Right ventricle myocardium superior (tissue), 1 donor: Measurements from ENCODE around the gene WDR59. TPM values are rescaled to one million over a fixed set of nuclear protein-coding genes. Genes with fewer than 3 reads are reported as not detected.
"Not testable (repeated sequence)": the region's sequence is repeated elsewhere in the genome, so short reads cannot be mapped to it uniquely, and the experiment has no call there.

ENCODE experiments used
- ATAC-seq: fragments of 200-7000 bp; cut with Tn5 transposase; one replicate; pipeline ENCODE4 v1.9.1; 2020; ENCODE audit warnings: mild to moderate bottlenecking; ENCODE audit not compliant: poor library complexity
- DNase-seq: peaks from one replicate; pipeline ENCODE4 v3.0.0-alpha.2; 2020
- intact Hi-C: fragments of 100-400 bp; cut with DNase I; formaldehyde crosslinking; loops from one replicate; pipeline ENCODE4 v1.11.2; 2022
- total RNA-seq: library from RNA; stranded (reverse); fragmentation: NEBNext Ultra II Directional; extraction: Animal tissue kit (Norgen Biotek cat#: 25700); gene quantifications from one replicate; pipeline ENCODE4 v1.2.1, GENCODE V29; 2021
- donor health status: DM: no; HTN: yes; CAD: no; lungs with severe emphysema.

Gene WDR59
- total RNA-seq, 1 donor from 2014 or later, result 55.1 TPM

DNA sequence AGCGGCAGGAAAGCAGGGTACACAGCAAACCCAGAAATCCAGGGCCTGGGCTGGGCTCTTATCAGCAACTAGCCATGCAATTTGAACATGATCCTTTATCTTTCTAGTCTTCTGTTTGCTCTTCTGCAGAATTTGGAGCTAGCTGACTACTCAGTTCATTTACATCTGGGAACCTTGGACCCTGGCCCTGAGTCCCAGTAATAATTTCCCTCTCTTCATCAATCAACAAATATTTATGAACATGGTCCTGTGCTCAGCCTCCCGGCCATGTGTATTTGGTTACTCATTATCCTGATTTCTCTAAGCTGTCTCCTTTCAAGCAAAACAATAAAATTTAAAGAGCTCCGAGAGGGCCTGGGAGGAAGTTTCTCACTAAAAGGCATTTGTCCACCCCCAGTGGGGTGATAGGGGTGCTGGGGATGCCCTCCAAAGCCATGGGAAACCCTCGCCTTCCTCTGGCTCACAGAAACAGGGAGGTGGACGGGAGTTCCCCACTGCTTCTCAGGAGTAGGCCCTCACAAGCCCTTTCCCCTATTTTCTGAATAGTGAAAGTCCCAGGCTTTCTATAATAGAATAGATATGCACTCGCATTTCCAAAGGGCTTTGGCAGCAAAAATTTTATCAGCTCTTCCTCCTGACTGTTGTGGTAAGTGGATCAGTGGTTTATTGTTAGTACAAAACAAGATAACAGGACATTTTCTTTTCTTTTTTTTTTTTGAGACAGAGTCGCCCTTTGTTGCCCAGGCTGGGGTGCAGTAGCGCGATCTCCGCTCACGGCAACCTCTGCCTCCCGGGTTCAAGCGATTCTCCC, 6.9 kb upstream of the WDR59 start:
- ATAC-seq, result peak; percentile 72
- no peak for DNase-seq
- intact Hi-C loops, result no loop called here

DNA sequence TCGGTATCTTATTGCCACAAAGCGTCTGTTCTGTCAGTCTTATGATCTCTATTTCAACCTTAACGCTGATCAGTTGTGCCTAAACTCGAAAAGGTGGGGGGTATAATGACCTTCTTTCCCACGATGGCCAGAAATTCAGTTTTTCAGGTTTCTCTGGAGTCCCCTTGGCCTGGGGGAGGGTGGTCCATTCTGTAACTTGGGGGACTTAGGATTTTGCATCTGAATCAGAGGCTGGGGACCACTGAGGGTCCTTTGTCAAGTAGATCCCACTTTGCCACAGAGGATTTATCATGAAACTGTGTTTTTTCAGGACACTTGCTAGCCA, 6.3 kb upstream of the WDR59 start:
- DNase-seq (no peak), ATAC-seq (no peak)
- intact Hi-C loops, result no loop called here

DNA sequence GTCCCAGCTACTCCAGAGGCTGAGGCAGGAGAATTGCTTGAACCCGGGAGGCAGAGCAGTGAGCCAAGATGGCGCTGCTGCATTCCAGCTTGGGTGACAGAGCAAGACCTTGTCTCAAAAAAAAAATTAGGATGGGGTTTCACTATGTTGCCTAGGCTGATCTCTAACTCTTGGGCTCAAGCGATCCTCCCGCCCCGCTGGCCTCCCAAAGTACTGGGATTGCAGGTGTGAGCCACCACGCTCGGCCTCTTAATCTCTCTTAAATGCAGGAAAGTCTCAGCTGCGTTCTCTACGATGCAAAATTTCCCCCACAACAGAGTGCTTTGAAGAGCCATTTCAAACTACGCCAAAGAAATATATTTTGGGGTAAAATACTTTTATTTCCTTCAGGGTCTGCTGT, 5.9 kb upstream of the WDR59 start:
- no peak for ATAC-seq
- intact Hi-C loops, result no loop called here
- DNase-seq, result no peak

DNA sequence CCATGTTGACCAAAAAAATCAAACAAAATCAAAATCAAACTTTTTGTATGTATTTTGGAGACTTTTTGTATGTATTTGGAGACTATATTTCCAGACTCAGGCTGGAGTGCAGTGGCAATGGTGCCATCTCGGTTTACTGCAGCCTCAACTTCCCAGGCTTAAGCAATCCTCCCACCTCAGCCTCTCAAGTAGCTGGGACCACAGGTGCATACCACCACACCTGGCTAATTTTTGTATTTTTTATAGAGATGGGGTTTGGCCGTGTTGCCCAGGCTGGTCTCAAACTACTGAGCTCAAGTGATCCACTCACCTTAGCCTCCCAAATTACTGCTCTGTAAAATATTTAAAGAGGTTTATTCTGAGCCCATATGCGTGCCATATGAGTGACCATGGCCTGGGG, 4.9 kb upstream of the WDR59 start:
- intact Hi-C loops, DNase-seq, ATAC-seq: not testable (repeated sequence)

DNA sequence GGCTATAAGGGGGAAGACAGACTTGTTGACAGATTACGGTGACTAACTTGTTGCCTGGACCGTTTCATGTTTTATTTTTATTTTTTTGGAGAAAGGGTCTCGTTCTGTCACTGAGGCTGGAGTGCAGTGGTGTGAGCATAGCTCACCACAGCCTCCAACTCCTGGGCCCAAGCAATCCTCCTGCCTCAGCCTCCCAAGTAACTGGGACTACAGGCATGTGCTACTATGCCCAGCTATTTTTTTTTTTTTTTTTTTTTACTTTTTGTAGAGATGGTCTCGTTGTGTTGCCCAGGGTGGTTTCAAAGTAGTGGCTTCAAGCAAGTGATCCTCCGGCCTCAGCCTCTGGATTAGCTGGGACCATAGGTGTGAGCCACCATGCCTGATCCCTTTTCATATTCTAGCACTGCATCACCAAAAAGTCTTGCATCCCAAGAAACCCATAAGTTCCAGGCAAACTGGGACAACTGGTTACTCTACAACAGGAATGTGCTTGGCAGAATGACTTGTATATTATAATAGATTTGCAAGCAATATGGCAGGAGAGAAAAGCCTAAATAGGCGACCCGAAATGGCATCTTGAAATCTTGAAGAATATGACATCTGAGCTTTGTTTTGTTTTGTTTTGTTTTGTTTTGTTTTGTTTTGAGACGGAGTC, 2.2 kb upstream of the WDR59 start:
- DNase-seq (no peak), ATAC-seq (no peak)
- intact Hi-C loops, result no loop called here

GRCh38 chr16:74984194-74984528, 762 bp downstream of the WDR59 start:
- intact Hi-C loops, result no loop called here
- ATAC-seq, result no peak
- DNase-seq, result no peak

- ATAC-seq, result no peak
- intact Hi-C loops, result no loop called here
- no peak for DNase-seq
Measured at GRCh38 chr16:74982256-74982655, 2.7 kb downstream of the WDR59 start.

- DNase-seq (no peak), ATAC-seq (no peak)
- intact Hi-C loops, result no loop called here
Measured at GRCh38 chr16:74975591-74975990, 9.3 kb downstream of the WDR59 start.

DNA sequence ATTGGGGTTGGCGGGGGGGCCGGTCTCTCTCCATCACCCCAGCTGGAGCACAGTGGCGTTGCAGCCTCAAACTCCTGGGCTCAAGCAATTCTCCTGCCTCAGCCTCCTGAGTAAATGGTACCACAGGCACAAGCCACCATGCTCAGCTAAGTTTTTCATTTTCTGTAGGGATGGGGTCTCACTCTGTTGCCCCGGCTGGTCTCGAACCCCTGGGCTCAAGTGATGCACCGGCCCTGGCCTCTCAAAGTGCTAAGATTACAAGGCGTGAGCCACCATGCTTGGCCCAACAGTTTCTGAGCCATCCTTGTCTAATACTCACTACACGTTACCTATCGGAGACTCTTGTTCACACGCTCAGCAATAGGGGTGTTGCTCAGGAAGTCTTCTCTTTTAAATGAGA, 11.6 kb downstream of the WDR59 start:
- DNase-seq, result no peak
- ATAC-seq, result no peak
- intact Hi-C loops, result no loop called here

GRCh38 chr16:74954763-74955162, 30.2 kb downstream of the WDR59 start:
- intact Hi-C loops, result no loop called here
- ATAC-seq, result no peak
- DNase-seq, result no peak

DNA sequence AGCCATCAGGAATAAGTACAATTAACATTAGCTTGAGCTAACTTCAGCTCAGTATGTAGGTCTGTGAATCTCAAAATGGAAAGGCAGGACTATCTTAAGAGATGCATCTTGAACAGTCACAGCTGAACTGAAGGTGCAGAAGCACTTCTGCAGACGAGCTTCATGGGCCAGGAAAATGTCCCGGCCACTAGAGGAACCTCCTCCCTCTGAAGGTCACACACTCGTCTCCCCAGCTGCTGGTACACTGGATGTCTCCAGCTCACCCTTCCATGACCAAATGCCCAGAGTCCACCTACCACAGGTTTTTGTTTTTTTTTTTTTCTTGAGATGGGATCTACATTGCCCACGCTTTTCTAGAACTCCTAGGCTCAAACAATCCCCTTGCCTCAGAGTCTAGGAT, 33.2 kb downstream of the WDR59 start:
- intact Hi-C loops, result no loop called here
- ATAC-seq (no peak), DNase-seq (no peak)

DNA sequence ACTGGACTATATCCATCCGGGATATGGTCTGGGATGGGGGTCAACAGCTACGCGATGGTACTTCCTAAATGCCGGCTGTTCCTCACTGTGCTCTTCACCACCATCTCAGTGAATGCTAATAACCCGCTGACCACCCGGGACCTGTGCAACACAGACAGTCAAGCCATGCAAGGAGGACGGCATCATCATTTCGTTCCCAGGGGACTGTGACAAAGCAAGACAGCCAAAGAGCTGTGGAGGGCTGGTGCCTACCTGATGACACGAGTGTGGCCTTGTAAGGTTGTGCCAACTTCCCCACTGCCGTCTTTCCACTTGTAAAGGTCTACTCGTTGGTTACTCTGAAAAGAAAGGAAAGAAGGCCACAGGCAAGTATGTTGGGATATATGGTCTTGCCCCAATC, 33.7 kb downstream of the WDR59 start:
- no peak for ATAC-seq
- no peak for DNase-seq
- intact Hi-C loops, result no loop called here

GRCh38 chr16:74950511-74950910, 34.4 kb downstream of the WDR59 start:
- no peak for DNase-seq
- ATAC-seq, result no peak
- intact Hi-C loops, result no loop called here

DNA sequence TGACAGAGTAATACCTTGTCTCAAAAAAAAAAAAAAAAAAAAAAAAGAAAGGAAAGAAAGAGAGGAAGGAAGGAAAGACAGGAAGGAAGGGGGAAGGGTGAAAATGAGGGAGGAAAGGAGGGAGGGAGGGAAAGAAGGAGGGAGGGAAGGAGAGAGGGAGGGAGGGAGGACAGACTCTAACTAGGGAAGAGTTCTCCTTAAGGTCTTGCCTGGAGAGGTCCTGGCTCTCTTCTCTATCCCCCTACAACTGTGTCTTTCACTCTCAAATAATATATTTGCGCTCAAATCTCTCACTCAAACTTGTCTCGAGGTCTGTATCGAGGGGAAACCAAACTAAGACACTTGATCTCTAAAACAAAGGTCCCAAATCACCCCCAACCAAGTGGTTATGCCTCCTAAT, 35.6 kb downstream of the WDR59 start:
- ATAC-seq (no peak), DNase-seq (no peak)
- intact Hi-C loops, result no loop called here

DNA sequence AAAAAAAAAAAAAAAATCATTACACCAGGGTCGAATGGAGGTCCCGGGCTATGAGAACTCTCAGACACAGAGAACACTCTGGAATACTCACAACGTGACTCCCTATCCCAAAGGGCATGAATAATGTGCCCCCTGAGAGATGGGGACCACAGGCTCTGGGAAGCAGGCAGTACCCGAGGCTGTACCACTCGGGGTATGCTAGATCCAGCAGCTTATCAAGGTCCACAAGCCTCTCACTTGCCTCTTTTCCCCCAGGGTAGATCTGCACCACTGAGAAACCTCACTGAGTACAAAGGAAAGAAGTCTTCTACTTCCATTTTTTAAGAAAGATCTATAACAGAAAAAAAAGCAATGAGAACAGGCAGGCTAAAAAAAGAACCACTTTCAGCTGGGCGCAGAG, 40.5 kb downstream of the WDR59 start:
- no peak for DNase-seq
- no peak for ATAC-seq
- intact Hi-C loops, result no loop called here

- intact Hi-C loops, result no loop called here
- peak; percentile 88 for ATAC-seq
- no peak for DNase-seq
Measured at GRCh38 chr16:74942977-74943918, 41.7 kb downstream of the WDR59 start.

DNA sequence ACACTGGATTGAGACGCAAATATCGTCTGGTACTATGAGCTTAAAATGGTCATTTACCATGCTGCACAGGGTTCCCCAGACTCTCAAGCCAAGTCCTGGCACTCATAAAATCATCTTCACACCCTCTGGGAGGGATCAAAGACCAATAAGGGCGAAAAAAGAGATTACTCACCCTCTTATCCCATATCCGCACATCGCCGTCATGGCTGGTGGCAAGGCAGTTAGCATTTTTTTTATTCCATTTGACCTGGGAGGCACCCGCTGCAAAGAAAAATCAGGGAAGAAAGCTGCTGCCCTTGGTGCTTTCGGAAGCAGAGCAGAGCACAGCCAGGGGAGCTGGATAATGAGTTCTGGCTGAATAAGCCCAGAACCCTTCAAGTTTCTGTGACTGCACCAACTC, 42.4 kb downstream of the WDR59 start:
- peak; percentile 22 for ATAC-seq
- intact Hi-C loops, result no loop called here
- no peak for DNase-seq

GRCh38 chr16:74939688-74940087, 45.2 kb downstream of the WDR59 start:
- intact Hi-C loops, result no loop called here
- no peak for DNase-seq
- ATAC-seq, result no peak

GRCh38 chr16:74936902-74937560, 47.9 kb downstream of the WDR59 start:
- intact Hi-C loops, result no loop called here
- DNase-seq (no peak), ATAC-seq (no peak)
